NCI-H526 (cell line): ENCODE data around the gene SPATA2L.
"Not testable (repeated sequence)": the region's sequence is repeated elsewhere in the genome, so short reads cannot be mapped to it uniquely, and the experiment has no call there.

ENCODE experiments used
- DNase-seq, 2 experiments: peaks; one replicate each; lab custom pipeline; 2025; lab: John Stamatoyannopoulos, UW

The SPATA2L gene

DNA sequence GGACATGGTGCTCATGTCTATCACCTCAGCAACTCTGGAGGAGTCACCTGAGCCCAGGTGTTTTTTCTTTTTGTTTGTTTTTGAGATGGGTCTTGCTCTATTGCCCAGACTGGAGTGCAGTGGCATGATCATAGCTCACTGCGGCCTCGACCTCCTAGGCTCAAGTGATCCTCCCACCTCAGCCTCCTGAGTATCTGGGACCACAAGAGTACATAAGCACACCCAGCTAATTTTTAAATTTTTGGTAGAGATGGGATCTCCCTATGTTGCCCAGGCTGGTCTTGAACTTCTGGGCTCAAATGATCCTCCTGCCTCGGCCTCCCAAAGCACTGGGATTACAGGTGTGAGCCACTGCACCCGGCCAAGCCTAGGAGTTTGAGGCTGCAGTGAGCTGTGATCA, 11.9 kb downstream of the SPATA2L start:
- DNase-seq: not testable (repeated sequence)

- no peak for DNase-seq
These were observed 12.4 kb downstream of the SPATA2L start for GRCh38 chr16:89689142-89689541.

- DNase-seq: no peak
These were observed 13.1 kb downstream of the SPATA2L start for GRCh38 chr16:89688395-89688794.

DNA sequence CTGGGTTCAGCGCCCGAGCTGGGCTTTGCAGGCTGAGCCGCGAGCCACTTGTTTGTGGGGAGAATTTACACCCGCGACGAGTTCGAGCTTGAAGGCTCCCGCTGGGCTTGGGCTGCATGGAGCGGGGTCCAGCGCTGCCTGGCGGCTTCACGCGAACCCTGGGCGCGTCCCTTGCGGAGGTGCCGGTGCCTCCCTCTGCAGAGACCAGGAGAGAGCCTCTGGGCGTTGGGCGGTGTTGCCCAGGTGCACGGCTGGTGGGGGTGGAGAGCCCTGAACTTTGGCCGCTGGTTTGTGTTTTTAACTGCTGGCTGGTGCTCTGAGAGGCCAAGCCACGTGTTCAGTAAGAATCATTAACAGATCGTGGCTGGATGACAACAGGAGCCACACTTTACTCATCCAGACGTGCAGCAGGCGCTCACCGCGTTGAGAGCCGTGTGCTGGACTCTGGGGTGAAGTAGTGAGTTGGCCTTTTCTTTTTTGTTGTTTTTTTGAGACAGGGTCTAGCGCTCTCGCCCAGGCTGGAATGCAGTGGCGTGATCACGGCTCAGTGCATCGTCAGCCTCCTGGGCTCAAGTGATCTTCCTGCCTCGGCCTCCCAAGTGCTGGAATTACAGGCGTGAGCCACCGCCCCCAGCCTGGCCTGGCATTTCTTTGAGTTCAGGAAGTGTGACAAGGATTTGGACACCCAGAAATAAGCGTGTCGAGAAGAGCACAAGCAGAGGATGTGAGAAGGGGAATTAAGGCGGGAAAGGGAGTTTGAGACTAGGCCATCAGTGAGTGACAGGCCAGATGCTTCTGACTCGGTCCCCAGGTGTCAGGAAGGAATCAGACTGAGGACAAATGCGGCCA, 14.2 kb downstream of the SPATA2L start:
- peak in 1 of 2 experiments; percentile 66 for DNase-seq

DNA sequence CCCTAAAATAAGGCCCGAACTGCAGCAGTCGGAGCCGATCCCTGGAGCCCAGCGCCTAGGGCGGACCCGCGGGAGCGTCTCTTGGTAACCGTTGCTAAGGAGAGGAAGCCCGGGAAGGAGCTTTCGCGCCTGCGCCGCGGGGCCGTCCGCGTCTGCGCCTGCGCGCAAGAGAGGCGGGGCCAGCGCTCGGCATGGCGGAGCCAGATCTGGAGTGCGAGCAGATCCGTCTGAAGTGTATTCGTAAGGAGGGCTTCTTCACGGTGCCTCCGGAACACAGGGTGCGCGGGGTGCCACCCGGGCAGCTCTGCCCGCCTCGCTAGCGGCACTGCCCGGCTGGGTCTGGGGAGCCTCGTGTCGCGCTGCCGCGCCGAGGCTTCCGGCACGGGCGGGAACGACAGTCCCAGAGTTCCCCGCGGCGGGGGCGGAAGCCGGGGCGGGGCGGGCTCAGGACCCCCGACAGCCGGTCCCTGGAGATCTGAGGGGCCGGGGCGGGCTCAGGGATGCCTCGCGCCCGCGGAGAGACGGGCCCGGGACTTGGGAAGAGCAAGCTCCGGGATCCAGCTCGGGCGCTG, 14.9 kb downstream of the SPATA2L start, which contains the start of gene CDK10:
Gene CDK10 (plus strand): TSS at position 170 of the 572 bp plus-strand sequence. CDS start 22 bp downstream, at position 192.
- peak; percentile 42 to 92 for DNase-seq

- no peak for DNase-seq
These were observed 15.6 kb downstream of the SPATA2L start for GRCh38 chr16:89685916-89686315.

GRCh38 chr16:89678258-89678657, 23.2 kb downstream of the SPATA2L start:
- DNase-seq: no peak

- DNase-seq: no peak
These were observed 29.1 kb downstream of the SPATA2L start for GRCh38 chr16:89672177-89672941.

- DNase-seq: not testable (repeated sequence)
These were observed 29.9 kb downstream of the SPATA2L start for GRCh38 chr16:89671565-89671964.

DNA sequence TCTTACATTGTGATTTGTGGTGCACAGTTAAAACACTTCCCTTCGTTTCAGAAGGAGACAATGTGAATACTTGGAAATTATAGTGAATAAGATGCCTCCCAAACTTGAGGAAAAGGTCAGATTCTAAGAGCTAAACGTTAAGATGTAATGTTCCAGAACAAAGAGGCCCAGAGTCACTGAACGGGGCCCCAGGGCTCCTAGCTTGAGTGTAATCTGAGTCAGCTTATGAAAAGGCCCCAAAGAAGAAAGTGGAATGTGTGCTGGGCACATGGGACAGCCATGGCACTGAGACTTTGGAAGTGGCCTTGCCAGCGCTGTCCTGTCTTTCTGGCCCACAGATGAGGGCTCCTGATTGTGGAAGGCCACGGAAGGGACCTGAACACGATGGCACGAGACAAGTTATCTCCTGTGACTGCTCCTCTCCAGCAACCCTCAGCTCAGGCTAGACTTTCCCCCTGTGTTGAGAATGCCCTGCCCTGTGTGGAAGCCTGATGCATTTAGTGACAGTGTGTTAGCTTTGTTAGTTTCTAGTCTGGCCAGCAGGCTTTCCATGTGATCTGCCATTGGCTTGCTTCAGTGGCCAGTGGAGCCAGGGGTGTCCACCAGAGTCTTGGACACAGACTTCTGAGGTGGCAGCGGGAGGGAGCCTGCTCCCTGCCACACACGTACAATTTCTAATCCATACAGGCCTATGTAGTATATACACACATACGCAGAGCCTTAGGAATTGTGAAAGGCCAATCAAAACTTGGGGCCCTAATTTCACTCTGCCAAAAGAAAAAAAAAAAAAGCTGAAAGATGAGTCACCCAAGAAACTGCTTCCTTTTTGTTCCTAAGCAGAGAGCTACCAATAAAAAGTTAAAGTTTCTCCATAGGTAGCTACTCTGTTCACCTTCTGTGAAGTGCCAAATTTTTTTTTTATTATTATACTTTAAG, 30.7 kb downstream of the SPATA2L start:
- no peak for DNase-seq

GRCh38 chr16:89669755-89670154, 31.8 kb downstream of the SPATA2L start:
- DNase-seq: no peak

DNA sequence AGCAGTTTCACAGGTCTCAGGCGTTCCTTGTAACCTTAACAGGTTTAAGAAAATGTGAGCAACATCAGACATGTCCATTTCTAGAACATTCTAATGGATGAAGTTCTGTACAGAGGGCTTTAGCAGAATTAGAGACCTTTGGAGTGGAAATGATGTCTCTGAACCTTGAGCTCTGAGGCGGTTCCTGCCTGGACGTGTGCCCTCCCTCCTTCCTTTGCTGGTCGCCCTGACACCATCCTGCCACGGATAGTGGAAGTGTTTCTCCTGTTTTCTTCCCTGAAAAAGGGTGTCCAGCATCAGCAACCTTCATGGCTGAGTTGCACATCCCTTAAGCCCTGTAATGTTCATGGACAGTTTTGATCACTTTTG, 32.7 kb downstream of the SPATA2L start:
- DNase-seq: no peak

- no peak for DNase-seq
These were observed 33.9 kb downstream of the SPATA2L start for GRCh38 chr16:89667633-89668032.

DNA sequence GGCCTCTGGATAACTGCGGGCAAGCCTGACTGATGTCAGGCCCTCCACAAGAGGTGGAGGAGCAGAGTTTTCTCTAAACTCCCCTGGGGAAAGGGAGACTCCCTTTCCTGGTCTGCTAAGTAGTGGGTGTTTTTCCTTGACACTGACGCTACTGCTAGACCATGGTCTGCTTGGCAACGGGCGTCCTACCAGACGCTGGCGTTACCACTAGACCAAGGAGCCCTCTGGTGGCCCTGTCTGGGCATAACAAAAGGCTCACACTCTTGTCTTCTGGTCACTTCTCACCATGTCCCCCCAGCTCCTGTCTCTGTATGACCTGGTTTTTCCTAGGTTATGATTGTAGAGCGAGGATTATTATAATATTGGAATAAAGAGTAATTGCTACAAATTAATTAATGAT, 34.5 kb downstream of the SPATA2L start:
- DNase-seq: peak in 1 of 2 experiments; percentile 46

DNA sequence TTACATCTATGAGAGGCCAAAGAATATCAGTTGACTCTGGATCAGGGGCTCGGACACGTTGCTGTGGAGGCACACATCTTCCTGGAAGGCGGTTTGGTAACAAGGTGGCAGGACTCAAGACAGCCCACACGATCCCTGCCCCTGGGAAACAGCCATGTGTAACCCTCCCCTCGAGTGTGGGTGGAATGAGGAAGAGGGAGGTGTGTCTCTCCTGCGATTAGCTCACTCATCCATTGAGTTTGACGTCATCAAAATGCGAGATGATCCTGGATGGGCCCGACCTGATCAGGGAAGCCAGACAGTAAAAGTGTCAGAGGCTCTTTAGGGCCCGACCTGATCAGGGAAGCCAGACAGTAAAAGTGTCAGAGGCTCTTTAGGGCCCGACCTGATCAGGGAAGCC, 37.3 kb downstream of the SPATA2L start:
- not testable (repeated sequence) for DNase-seq

GRCh38 chr16:89661215-89661614, 40.3 kb downstream of the SPATA2L start:
- no peak for DNase-seq

DNA sequence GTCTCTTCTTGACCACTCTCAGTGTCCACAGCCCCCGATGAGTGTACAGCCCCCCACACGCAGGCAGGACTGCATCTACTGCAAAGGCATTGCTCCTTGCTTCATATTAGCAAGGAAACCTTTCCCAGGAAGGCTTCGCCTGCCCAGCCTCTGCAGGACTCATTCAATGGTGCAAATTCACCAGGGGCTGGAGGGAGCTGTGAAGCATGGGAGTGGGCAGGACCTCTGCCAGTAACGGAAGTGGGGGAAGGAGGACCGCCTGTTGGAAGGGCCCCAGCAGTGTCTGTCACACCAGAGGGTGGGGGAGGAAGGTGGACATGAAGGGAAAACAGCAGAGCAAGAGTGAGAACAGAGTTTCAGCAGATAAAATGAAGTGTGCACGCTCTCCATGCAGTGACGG, 41.4 kb downstream of the SPATA2L start:
- no peak for DNase-seq

GRCh38 chr16:89658221-89658879, 43.2 kb downstream of the SPATA2L start:
- DNase-seq: peak in 1 of 2 experiments; percentile 33

- DNase-seq: peak; percentile 17 to 85
These were observed 43.9 kb downstream of the SPATA2L start, which contains the start of the genes CHMP1A and SPATA33 for GRCh38 chr16:89657442-89658220. TSS of gene CHMP1A (minus strand) at chr16:89657708. CDS start at chr16:89657588, 120 bp downstream. TSS of gene SPATA33 (plus strand) at chr16:89657836. CDS start at chr16:89657912, 76 bp downstream.
